A549 treated with CORT108297 at 1 μM for 4 hours (cell line): ENCODE results near the gene PSME2. TPM values are rescaled to one million over a fixed set of nuclear protein-coding genes. Genes with fewer than 3 reads are reported as not detected.

Experiments
- total RNA-seq: library from RNA; stranded (reverse); fragments of 200-300 nt; extraction: Qiagen RNA extraction; gene quantifications from 5 replicates; pipeline ENCODE4 v1.2.3, GENCODE V29; 2022

Gene PSME2
- total RNA-seq, 1 experiment from 2014 or later = 167 TPM

Other genes starting within 250 kb of the PSME2 start
- gene DHRS4, start 192.8 kb downstream of the PSME2 start, total RNA-seq = 44.3 to 49.9 TPM (median 47.7 TPM) in 5 replicates
- gene DHRS4L2, start 157.7 kb downstream of the PSME2 start, total RNA-seq = 21.2 to 33.3 TPM (median 30.4 TPM) in 5 replicates
- 0.40 to 0.58 TPM (median 0.50 TPM) in 5 replicates for gene CARMIL3, start 94.6 kb downstream of the PSME2 start, total RNA-seq
- gene CPNE6, start 75.0 kb downstream of the PSME2 start, total RNA-seq = 0.05 TPM in 1 of 5 replicates, not detected in the others
- 15.8 to 22.3 TPM (median 20.7 TPM) in 5 replicates for gene PCK2, start 52.3 kb downstream of the PSME2 start, total RNA-seq
- gene DCAF11, start 31.8 kb downstream of the PSME2 start, total RNA-seq = 19.4 to 24.7 TPM (median 20.5 TPM) in 5 replicates
- gene NRL, start 31.7 kb downstream of the PSME2 start, total RNA-seq = 0.60 to 1.1 TPM (median 0.97 TPM) in 5 replicates
- 0.07 to 0.15 TPM in 2 of 5 replicates, not detected in the others for gene FITM1, start 16.0 kb downstream of the PSME2 start, total RNA-seq
- 161 to 192 TPM (median 170 TPM) in 5 replicates for gene PSME1, start 10.4 kb downstream of the PSME2 start, total RNA-seq
- 49.0 to 66.1 TPM (median 64.4 TPM) in 5 replicates for gene EMC9, start 5.0 kb downstream of the PSME2 start, total RNA-seq
- gene RNF31, start 888 bp upstream of the PSME2 start, total RNA-seq = 19.4 to 37.6 TPM (median 29.7 TPM) in 5 replicates
- 17.6 to 21.5 TPM (median 19.7 TPM) in 5 replicates for gene IRF9, start 14.7 kb upstream of the PSME2 start, total RNA-seq
- gene REC8, start 25.5 kb upstream of the PSME2 start, total RNA-seq = 2.6 to 8.3 TPM (median 4.8 TPM) in 5 replicates
- 78.9 to 89.8 TPM (median 88.2 TPM) in 5 replicates for gene IPO4, start 42.2 kb upstream of the PSME2 start, total RNA-seq
- gene TM9SF1, start 48.8 kb upstream of the PSME2 start, total RNA-seq = 62.6 to 70.9 TPM (median 69.7 TPM) in 5 replicates
- gene TSSK4, start 59.1 kb upstream of the PSME2 start, total RNA-seq = not detected in 5 replicates
- 75.4 to 107 TPM (median 77.3 TPM) in 5 replicates for gene CHMP4A, start 66.9 kb upstream of the PSME2 start, total RNA-seq
- gene MDP1, start 69.5 kb upstream of the PSME2 start, total RNA-seq = 30.3 to 32.5 TPM (median 31.5 TPM) in 5 replicates
- 441 to 466 TPM (median 453 TPM) in 5 replicates for gene NEDD8, start 85.8 kb upstream of the PSME2 start, total RNA-seq
- 55.1 to 62.8 TPM (median 56.6 TPM) in 5 replicates for gene GMPR2, start 86.3 kb upstream of the PSME2 start, total RNA-seq
- gene TINF2, start 96.0 kb upstream of the PSME2 start, total RNA-seq = 34.5 to 39.1 TPM (median 37.5 TPM) in 5 replicates
- 0.65 to 1.3 TPM (median 1.1 TPM) in 5 replicates for gene TGM1, start 116.6 kb upstream of the PSME2 start, total RNA-seq
- 14.9 to 18.6 TPM (median 18.0 TPM) in 5 replicates for gene RABGGTA, start 125.0 kb upstream of the PSME2 start, total RNA-seq
- 11.3 to 14.7 TPM (median 12.9 TPM) in 5 replicates for gene DHRS1, start 153.2 kb upstream of the PSME2 start, total RNA-seq
- gene NOP9, start 153.2 kb upstream of the PSME2 start, total RNA-seq = 14.5 to 19.5 TPM (median 17.5 TPM) in 5 replicates
- 0.18 to 0.66 TPM (median 0.20 TPM) in 5 replicates for gene CIDEB, start 161.4 kb upstream of the PSME2 start, total RNA-seq
- gene LTB4R2, start 163.5 kb upstream of the PSME2 start, total RNA-seq = 2.2 to 6.0 TPM (median 5.7 TPM) in 5 replicates
- gene LTB4R, start 164.9 kb upstream of the PSME2 start, total RNA-seq = 3.7 to 7.0 TPM (median 6.4 TPM) in 5 replicates
- gene ADCY4, start 188.5 kb upstream of the PSME2 start, total RNA-seq = not detected in 5 replicates
- gene RIPK3, start 193.4 kb upstream of the PSME2 start, total RNA-seq = not detected in 5 replicates
- 0.10 to 0.41 TPM (median 0.23 TPM) in 5 replicates for gene NFATC4, start 221.6 kb upstream of the PSME2 start, total RNA-seq